Endothelial cell (in vitro differentiated cells): ENCODE data around the gene CRACDL. TPM values are rescaled to one million over a fixed set of nuclear protein-coding genes. Genes with fewer than 3 reads are reported as not detected.

ENCODE experiments used
- DNase-seq: peaks from one replicate; pipeline ENCODE4 v3.0.0; 2021; ENCODE audit warnings: low spot score
- H3K27ac Mint-ChIP-seq: one replicate; pipeline ENCODE4 v1.8.0; 2021; ENCODE audit warnings: mixed read lengths, inconsistent platforms; ENCODE audit not compliant: unreplicated experiment
- H3K27me3 Mint-ChIP-seq: one replicate; pipeline ENCODE4 v1.8.0; 2021; ENCODE audit warnings: mild to moderate bottlenecking, moderate library complexity, mixed read lengths, inconsistent platforms; ENCODE audit not compliant: unreplicated experiment
- H3K36me3 Mint-ChIP-seq: one replicate; pipeline ENCODE4 v1.8.0; 2021; ENCODE audit warnings: mild to moderate bottlenecking, low read depth, mixed read lengths, inconsistent platforms; ENCODE audit not compliant: unreplicated experiment
- H3K4me1 Mint-ChIP-seq: one replicate; pipeline ENCODE4 v1.8.0; 2021; ENCODE audit warnings: mild to moderate bottlenecking, mixed read lengths, inconsistent platforms; ENCODE audit not compliant: unreplicated experiment
- H3K4me3 Mint-ChIP-seq: one replicate; pipeline ENCODE4 v1.8.0; 2021; ENCODE audit warnings: mild to moderate bottlenecking, mixed read lengths, inconsistent platforms; ENCODE audit not compliant: unreplicated experiment
- H3K9me3 Mint-ChIP-seq: one replicate; pipeline ENCODE4 v1.8.0; 2021; ENCODE audit warnings: mixed read lengths, inconsistent platforms; ENCODE audit not compliant: unreplicated experiment
- total RNA-seq: library from RNA; stranded (reverse); fragmentation: NEBNext Ultra II Directional; extraction: Animal tissue kit (Norgen Biotek cat#: 25700); gene quantifications from one replicate; pipeline ENCODE4 v1.2.1, GENCODE V29; 2021; ENCODE audit not compliant: unreplicated experiment
- TF ChIP-seq, protein P1 (sequence below): fragments of 200-600 bp; sonication (generic); IDR thresholded peaks from one replicate; pipeline ENCODE4 v1.5.0; 2021; ENCODE audit warnings: antibody characterized with exemption; ENCODE audit not compliant: unreplicated experiment

CRACDL gene
- total RNA-seq, 1 donor from 2014 or later = 3.3 TPM

DNA sequence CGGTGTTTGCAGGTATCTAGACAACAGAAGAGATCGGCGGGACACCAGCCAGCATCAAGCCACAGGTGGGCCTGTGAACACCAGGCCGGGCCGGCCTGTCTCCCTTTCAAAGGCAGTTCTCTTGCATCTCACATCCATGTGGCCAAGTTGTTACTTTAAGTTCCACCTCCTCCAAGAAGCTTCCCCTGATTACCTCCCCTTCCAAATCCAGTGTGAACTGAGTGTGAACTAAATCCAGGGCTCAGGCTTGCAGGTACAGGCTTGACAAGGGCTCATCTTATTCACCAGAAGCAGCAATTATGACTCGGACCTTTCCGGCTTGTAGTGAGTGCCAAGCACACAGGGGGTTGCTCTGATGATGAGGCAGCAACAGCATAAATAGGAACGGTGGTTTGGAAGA is 3.9 kb downstream of the CRACDL start:
- peaks cover 6% of the 10 kb centered on the region for H3K27me3 Mint-ChIP-seq

DNA sequence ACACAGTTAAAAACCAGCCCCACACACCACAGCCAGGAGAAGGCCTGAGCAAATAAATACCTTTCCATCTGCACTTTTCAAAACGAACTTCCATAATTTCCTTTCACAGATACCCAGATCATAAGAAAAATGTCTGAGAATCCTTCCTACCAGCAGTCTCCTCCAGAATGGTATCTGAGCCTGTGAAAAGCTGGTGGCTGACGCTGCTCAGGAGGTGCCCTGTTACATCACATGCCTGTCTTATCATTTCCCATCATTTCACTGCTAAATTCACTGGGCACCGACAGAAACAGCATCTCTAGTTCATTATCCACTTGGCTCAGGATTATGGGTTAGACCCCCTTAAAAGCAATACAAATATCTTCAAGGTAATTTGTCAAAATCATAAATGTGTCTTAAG is 4.4 kb downstream of the CRACDL start:
- H3K36me3 Mint-ChIP-seq = no peaks in the 10 kb centered on the region
- TF ChIP-seq, protein P1, sequence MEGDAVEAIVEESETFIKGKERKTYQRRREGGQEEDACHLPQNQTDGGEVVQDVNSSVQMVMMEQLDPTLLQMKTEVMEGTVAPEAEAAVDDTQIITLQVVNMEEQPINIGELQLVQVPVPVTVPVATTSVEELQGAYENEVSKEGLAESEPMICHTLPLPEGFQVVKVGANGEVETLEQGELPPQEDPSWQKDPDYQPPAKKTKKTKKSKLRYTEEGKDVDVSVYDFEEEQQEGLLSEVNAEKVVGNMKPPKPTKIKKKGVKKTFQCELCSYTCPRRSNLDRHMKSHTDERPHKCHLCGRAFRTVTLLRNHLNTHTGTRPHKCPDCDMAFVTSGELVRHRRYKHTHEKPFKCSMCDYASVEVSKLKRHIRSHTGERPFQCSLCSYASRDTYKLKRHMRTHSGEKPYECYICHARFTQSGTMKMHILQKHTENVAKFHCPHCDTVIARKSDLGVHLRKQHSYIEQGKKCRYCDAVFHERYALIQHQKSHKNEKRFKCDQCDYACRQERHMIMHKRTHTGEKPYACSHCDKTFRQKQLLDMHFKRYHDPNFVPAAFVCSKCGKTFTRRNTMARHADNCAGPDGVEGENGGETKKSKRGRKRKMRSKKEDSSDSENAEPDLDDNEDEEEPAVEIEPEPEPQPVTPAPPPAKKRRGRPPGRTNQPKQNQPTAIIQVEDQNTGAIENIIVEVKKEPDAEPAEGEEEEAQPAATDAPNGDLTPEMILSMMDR = no peak
- H3K9me3 Mint-ChIP-seq = no peaks in the 10 kb centered on the region
- H3K4me3 Mint-ChIP-seq = no peak overlapping the region
- no peak for DNase-seq
- H3K4me1 Mint-ChIP-seq = no peaks in the 10 kb centered on the region
- H3K27me3 Mint-ChIP-seq = peaks cover 6% of the 10 kb centered on the region
- no peak overlapping the region for H3K27ac Mint-ChIP-seq

More for the DNA sequence above, 3.9 kb downstream of the CRACDL start:
- Mint-ChIP-seq H3K36me3 (no peaks in the 10 kb centered on the region), H3K27ac (no peak overlapping the region), H3K4me1 (no peaks in the 10 kb centered on the region), H3K9me3 (no peaks in the 10 kb centered on the region), H3K4me3 (no peak overlapping the region)
- TF ChIP-seq, protein P1 = no peak
- no peak for DNase-seq

DNA sequence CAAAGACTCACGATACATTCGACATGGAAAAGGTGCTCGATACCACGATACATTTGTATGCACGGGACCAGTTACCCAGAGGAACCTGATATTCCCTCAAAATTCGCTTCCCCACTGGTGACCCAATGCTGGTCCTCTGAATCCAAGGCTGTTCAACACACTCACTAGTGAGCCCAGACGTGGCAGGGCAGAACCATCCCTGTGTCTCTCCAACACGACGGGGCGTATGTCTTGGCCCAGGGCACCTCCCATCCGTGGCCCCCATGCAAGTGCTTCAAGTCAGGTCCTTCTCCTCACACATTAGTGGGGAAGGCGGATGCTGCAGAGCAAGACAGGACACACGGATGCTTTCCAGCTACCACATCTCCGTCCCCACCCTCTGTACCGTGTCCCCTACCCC is 6.1 kb downstream of the CRACDL start:
- TF ChIP-seq, protein P1 = no peak
- no peak overlapping the region for H3K4me3 Mint-ChIP-seq
- H3K9me3 Mint-ChIP-seq = no peaks in the 10 kb centered on the region
- no peak for DNase-seq
- no peak overlapping the region for H3K27ac Mint-ChIP-seq
- no peaks in the 10 kb centered on the region for H3K4me1 Mint-ChIP-seq
- peaks cover 2% of the 10 kb centered on the region for H3K27me3 Mint-ChIP-seq
- H3K36me3 Mint-ChIP-seq = no peaks in the 10 kb centered on the region

DNA sequence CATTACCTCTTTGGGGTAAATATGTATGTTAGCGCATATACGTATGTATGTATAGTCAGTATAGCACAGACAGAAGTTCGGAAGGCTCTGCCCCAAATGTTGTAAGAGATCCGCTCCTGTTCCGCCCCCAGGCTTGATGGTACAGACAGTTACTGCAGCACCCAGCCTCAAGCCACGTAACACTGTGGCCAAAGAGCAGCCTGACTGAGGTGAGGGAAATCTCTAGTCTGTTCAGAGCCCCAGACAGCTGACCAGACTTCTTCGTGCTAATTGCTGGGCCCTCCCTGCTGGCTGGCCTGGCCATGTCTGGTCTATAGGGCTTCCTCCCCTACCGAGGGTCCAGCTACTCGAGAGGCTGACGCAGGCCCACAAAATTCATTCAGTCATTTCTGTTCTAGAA is 7.8 kb downstream of the CRACDL start:
- Mint-ChIP-seq H3K27me3 (peaks cover 2% of the 10 kb centered on the region), H3K36me3 (no peaks in the 10 kb centered on the region), H3K4me1 (no peaks in the 10 kb centered on the region), H3K27ac (no peak overlapping the region), H3K4me3 (no peak overlapping the region), H3K9me3 (no peaks in the 10 kb centered on the region)
- no peak for DNase-seq
- TF ChIP-seq, protein P1 = no peak

DNA sequence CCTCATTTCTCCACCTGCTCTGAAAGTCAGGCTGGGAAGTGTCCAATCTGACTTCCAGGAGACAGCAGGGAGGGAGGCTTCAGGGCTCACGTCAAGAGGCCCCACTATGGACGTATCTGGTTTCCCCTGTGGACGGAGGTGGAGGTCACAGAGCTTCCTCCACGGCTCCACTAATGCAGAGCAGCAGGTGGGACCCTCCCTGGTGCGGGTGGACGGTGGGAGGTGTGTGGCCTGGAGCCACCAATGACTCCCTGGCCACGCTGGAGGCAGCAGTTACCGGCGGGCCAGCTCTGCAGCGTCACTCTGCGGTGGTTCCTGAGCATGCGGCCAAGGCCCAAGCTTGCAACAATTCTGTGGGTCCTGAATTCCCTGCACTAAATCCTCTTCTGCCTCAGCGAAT is 9.0 kb downstream of the CRACDL start:
- Mint-ChIP-seq H3K9me3 (no peaks in the 10 kb centered on the region), H3K4me3 (no peak overlapping the region), H3K27me3 (peaks cover 2% of the 10 kb centered on the region), H3K36me3 (no peaks in the 10 kb centered on the region), H3K27ac (no peak overlapping the region), H3K4me1 (no peaks in the 10 kb centered on the region)
- TF ChIP-seq, protein P1 = no peak
- DNase-seq = no peak
